Astrocyte (in vitro differentiated cells and primary cell): Measurements from ENCODE around the gene KCNJ3.

Experiments used
- CTCF ChIP-seq: IDR thresholded peaks from 2 replicates; pipeline ENCODE4 v1.5.1; 2011; ENCODE audit warnings: low read depth, mild to moderate bottlenecking, inconsistent platforms, low read length, moderate library complexity; ENCODE audit not compliant: insufficient read depth
- EZH2 ChIP-seq: IDR thresholded peaks from 2 replicates; pipeline ENCODE4 v1.6.1; 2012; ENCODE audit warnings: mild to moderate bottlenecking, low read length, inconsistent platforms; ENCODE audit not compliant: insufficient read depth

- peak; percentile 40 for TF ChIP-seq EZH2
- TF ChIP-seq CTCF = no peak
Measured at GRCh38 chr2:154697418-154698252, 860 bp upstream of the KCNJ3 start.
